NOMO-1 treated with DMSO at 0.1 percent for 48 hours (cell line): Measurements from ENCODE around the gene ZNF586.
"Not testable (repeated sequence)": the region's sequence is repeated elsewhere in the genome, so short reads cannot be mapped to it uniquely, and the experiment has no call there.

ENCODE experiments used
- DNase-seq: peaks from one replicate; lab custom pipeline; 2025; ENCODE audit not compliant: unreplicated experiment; lab: John Stamatoyannopoulos, UW

Gene ZNF586

DNA sequence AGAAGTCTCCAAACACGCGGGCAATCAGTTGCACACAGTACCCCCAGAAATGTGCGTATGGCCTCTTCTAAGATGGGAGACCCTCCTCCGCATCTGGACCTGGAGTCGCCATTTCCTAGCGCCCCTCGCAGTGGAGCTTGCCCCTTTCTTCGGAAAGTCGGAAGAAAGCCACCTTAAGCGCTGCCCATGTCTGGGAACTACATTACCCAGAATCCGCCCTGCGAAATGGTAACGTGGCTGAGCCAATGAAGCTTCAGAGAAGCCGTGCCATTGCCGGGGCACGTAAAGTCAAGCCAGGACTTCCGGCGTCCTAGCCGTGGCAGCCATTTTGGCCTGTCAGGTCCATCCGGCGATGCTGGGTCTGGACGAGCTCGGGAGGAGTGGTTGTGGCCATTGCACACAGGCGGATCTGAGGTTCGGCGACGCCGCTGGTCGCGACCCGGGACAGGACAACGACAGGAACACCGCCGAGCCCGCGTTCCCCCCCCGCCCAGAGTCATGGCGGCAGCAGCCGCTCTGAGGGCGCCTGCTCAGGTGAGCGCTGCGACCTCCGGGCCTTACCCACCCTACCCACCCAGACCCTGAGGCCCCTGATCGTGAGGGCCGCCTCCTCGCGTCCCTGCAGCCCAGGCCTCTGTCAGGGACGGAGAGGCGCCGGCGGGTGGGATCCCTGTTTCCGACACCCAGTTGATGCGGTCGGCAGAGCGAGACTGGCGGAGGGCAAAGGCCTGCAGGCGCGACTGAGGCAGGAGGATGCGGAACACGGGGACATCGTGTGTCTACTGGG, at the start of gene ZNF586:
Gene ZNF586, plus strand, starts transcription at position 332 of the 787 bp plus-strand sequence. Its CDS starts 167 bp downstream, at position 499.
- DNase-seq, result peak; percentile 90

DNA sequence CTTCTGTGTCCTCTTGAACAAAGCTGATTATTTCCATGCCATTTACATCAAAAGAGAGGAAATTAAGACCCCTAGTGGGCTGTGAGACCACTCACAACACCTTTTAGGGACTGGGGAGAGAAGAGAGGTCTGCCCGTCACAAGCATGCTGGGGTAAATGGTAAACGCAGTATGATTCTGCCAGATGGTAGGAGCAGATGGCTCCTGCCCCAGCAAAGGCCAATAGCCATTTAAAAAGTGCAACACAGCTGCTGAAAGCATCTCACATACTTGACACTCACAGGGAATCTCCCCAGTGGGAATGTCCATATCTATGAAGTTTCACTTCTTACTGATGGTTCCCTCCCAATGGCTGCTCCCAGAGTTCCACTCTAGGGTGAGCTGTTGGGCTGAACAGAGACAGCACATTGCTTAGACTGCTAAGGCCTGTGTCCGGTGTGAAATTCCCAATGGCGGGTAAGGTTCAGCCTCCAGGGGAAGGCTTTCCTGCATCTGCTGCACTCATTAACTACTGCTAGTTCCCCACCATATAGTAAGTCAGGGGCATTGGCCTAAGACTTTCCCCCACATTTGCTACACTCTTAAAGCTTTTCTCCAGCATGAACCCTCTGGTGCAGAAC, 49.5 kb upstream of the ZNF586 start:
- DNase-seq, result no peak

DNA sequence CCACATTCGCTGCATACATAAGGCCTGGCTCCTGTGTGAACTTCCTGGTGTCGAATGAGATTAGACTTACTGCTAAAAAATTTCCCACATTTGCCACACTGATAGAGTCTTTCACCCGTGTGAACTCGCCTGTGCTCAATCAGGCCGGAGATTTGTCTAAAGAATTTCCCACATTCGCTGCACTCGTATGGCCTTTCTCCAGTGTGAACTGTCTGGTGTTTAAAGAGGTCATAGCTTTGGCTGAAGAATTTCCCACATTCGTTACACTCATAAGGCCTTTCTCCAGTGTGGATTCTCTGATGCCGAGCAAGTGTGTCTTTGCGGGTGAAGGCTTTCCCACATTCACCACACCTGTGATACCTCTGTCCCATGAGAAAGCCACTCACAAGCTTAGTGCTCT, 48.6 kb upstream of the ZNF586 start:
- no peak for DNase-seq

DNA sequence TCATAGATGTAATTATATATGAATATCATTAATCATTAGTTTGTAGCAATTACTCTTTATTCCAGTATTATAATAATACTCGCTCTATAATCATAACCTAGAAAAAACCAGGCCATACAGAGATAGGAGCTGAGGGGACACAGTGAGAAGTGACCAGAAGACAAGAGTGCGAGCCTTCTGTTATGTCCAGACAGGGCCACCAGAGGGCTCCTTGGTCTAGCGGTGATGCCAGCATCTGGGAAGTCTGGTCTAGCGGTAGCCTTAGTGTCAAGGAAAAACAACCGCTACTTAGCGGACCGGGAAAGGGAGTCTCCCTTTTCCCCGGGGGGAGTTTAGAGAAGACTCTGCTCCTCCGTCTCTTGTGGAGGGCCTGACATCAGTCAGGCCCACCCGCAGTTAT, 31.2 kb upstream of the ZNF586 start:
- not testable (repeated sequence) for DNase-seq

DNA sequence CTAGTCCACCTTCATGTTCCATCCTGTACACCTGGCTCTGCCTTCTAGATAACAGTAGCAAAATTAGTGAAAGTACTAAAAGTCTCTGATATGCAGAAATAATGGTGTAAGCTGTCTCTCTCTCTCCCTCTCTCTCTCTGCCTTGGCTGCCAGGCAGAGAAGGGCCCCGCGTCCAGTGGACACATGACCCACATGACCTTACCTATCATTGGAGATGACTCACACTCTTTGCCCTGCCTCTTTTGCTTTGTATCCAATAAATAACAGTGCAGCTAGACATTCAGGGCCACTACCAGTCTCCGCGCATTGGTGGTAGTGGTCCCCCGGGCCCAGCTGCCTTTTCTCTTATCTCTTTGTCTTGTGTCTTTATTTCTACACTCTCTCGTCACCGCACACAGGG, 30.7 kb upstream of the ZNF586 start:
- not testable (repeated sequence) for DNase-seq

DNA sequence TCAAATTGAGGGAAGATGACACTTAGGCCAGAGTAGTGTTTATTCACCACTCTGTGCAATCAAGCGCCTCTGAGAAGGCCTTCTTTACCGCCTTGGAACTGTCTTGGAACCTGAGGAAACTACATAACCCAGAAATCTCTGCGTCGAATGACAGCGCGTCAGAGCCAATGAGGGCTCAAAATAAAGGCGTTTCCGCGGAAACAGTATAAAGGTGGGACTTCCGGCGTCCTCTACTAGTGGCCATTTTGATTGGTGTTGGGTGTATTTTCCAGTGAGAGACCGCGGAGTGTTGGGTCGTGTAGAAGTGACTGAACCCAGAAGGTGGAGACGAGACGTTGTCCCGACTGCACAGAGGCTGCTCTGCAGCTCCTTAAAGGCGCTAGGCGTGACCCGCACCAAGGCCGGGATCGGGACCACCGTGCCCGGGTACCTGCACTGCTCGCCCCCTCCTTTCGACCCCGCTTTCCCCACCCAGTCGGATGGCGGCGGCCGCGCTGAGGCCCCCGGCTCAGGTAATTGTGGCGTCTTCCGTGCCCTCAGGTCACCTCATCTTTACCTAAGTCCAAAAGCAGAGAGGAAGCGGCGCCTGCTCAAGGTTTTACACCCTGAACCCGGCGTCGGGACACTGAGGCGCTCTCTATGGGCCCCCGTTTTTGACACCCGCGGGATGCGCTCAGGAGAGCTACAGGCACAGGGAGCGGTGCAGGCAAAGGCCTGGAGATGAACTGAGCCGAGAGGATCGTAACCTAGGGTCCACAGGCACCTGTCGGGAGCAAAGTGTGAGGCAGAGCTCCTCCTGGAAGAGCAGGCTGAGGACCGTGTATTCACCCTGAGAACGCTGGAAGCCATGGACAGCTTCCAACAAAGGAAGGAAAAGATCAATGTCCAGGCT, 22.6 kb upstream of the ZNF586 start, which contains the start of gene ZNF776:
Gene ZNF776, plus strand, starts transcription at position 236 of the 892 bp plus-strand sequence. Its CDS starts 244 bp downstream, at position 480.
- peak; percentile 89 for DNase-seq

DNA sequence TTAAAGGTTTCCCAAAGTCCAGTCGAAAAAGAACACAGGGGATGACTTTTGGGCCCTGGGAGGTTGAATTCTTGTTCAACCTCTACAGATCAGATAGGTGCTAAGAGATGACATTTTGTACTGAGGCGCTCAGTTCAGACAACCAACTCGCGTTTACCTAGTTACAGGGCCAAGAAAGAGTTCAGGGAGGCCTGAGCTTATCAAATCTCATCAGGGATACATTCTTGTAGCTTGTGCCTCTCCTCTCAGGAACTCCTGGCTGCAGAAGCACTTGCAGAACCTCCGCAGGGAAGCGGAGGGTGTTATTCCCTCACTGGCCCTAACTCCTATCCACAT, 22.0 kb upstream of the ZNF586 start:
- no peak for DNase-seq

- DNase-seq, result no peak
These were observed 21.4 kb upstream of the ZNF586 start for GRCh38 chr19:57748029-57748428.

- DNase-seq, result no peak
These were observed 15.3 kb upstream of the ZNF586 start for GRCh38 chr19:57754091-57754673.

DNA sequence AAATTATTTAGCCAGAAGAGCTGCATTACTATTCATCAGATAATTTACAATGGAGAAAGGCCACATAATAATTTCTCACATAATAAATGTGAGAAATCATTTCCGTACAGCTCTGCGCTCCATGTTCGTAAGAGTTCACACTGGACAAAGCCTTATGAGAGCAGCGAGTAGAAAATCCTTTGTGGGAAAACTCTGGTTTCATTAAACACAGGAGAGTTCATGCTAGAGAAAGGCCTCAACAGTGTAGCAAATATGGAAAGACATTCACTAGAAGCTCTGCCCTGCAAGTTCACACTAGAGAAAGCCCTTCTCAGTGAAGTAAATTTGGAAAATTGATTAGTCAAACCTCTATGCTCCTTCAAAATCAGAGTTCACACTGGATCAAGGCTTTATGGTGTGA, 14.4 kb upstream of the ZNF586 start:
- no peak for DNase-seq

GRCh38 chr19:57757941-57758340, 11.5 kb upstream of the ZNF586 start:
- DNase-seq, result no peak

- no peak for DNase-seq
These were observed 10.4 kb upstream of the ZNF586 start for GRCh38 chr19:57759096-57759495.

DNA sequence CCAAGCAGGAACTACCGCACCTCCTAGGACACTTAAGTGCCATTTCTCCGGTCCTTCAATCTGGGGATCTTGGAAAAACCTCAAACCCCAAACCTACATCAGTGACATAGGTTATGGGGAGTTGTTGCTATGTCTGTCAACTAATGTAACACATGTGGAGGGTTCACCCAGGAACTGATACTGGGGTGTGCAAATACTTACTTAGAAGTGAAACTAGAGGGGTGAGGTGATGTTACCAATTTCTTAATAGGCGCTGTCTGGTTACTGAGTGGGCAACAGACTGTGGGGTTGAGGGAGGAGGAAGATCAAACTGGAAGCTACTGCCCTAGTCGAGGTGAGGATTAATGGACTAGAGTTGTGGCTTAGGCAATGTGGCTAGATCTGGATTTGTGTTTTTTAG, 1.9 kb downstream of the ZNF586 start:
- no peak for DNase-seq

GRCh38 chr19:57773488-57773887, 4.0 kb downstream of the ZNF586 start:
- DNase-seq, result no peak

GRCh38 chr19:57776764-57777296, 7.4 kb downstream of the ZNF586 start:
- DNase-seq, result no peak

DNA sequence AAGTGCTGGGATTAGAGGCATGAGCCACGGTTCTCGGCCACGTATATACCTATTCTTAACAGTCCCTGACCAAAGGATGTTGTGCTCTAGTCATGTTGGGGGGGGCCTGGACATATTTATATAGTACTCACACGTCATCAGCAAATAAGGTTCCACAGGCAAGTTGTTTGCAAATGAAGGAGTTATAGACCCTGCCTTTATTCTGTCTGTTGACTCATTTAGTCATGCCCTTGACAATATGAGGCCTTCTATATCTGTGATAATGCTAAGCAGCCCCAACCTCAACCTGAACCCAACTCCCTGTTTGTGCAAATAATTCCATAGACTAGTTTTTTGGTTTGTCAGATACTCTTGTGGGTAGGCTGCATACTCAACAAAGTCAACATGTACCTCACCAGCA, 8.9 kb downstream of the ZNF586 start:
- no peak for DNase-seq

- no peak for DNase-seq
These were observed 9.9 kb downstream of the ZNF586 start for GRCh38 chr19:57779220-57779845.

DNA sequence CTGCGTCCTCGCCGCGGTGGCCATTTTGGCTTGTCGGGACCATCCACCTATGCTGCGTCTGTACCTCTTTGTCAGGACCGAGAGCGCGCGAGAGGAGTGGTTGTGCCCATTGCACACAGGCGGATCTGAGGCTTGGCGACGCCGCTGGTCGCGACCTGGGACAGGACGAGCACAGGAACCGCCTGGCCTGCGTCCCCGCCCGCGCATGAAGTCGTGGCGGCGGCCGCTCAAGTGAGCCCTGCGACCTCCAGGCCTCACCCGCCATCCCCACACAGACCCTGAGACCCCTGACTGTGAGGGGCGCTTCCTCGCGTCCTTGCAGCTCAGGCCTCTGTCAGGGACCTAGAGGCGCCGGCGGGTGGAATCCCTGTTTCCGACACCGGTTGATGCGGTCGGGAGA, 16.8 kb downstream of the ZNF586 start:
- no peak for DNase-seq

- no peak for DNase-seq
These were observed 17.4 kb downstream of the ZNF586 start for GRCh38 chr19:57786906-57787305.

- DNase-seq, result no peak
These were observed 18.7 kb downstream of the ZNF586 start for GRCh38 chr19:57788114-57788692.
